Renal cortical epithelial cell (primary cell): ENCODE measurements around the gene KCNJ6. TPM values are rescaled to one million over a fixed set of nuclear protein-coding genes. Genes with fewer than 3 reads are reported as not detected.
"Not testable (repeated sequence)": the region's sequence is repeated elsewhere in the genome, so short reads cannot be mapped to it uniquely, and the experiment has no call there.

ENCODE experiments used
- DNase-seq: peaks from one replicate; pipeline ENCODE4 v3.0.0-alpha.2; 2011; ENCODE audit warnings: low read depth
- total RNA-seq: library from RNA; depleted of rRNA; stranded (reverse); fragments of >200 nt; gene quantifications from 2 replicates; pipeline ENCODE4 v1.2.3, GENCODE V29; 2014

Gene KCNJ6
- total RNA-seq, 1 donor from 2014 or later: 0.05 TPM

- DNase-seq: no peak
These were observed 145.1 kb downstream of the KCNJ6 start for GRCh38 chr21:37771181-37771580.

DNA sequence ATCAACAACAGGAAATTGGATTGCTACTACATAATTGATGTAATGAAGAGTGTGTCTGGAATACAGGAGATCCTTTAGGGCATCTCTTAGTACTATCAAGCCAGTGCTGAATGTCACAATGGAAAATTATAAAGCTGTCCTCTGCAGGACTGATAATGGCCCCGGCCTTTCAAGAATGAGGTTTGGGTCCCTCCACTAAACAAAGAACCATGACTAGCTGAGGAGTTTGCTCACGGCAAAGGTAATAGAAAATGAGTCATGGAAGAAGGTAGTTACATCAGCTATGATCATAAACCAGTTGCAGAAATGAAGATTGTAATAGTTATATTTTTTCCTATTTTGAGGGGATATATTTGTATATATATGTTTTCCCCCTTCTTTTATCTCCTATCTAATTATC lies 145.8 kb downstream of the KCNJ6 start:
- DNase-seq: no peak

- no peak for DNase-seq
These were observed 146.6 kb downstream of the KCNJ6 start for GRCh38 chr21:37769656-37770055.

DNA sequence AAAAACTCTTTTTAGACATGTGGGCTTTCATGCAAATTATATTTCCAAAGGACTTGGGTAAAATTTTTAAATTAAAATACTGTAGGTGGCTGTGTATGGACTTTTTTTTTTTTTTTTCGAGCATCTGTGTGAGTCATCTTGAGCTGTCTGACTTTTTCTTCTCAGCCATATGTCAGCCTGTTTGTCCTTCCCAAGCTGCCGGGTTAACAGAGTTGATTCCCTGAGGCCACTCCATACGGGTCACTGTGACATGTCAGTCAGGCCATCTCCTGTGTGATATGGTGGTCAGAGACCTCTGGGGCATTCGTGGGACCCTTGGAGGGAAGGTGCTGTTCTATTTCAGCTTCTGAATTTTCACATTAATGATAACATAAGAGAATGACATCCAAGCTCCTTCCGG lies 148.3 kb downstream of the KCNJ6 start:
- no peak for DNase-seq

GRCh38 chr21:37766129-37766528 lies 150.1 kb downstream of the KCNJ6 start:
- DNase-seq: no peak

DNA sequence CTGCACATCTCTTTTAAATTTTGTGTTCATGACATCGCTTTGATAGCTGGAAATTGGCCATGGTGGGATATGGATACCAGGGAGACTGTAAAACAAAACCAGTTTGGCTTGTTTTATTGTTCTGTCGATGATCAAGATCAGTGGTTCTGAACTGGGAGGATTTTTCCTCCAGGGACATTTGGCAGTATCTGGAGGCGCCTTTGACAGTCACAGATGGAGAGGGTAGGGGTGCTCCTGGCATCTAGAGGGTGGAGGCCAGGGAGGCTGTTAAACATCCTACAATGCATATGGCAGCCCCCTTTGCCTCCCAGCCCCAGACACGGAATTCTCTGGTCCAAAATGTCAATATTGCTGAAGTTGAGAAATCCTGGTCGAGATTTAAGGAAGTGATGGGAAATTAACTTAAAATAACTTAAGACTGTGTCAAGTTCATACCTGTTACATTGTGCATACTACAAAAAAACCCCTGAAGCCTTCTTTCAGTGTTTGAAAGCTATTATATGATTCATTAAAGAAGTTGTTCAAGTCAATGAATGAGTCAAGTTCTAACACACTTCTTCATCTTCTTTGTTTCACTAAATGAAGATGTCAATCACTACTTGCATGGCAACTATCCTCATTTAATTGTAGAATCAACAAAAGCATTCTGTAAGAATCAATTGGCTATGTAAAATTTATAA lies 150.9 kb downstream of the KCNJ6 start:
- no peak for DNase-seq

DNA sequence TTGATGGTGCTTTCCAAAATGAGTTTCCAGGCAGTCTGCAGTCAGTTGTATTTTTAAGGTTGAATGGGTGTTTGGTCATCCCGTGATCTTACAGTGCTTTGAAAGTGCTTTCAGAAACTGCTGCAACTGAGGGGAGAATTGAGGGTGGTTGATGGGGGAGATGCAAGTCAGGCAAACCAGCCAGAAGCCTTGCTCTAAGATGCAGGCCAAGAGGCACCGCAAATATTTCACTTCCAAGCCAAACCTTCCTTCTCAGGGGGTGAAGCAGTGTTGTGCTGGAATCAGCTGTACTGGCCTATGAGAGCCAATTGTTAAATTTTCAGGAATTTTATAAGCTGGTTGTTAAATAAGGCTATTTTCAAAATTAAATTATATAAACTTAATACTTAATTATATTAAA lies 151.6 kb downstream of the KCNJ6 start:
- DNase-seq: no peak

GRCh38 chr21:37763298-37763697 lies 153.0 kb downstream of the KCNJ6 start:
- no peak for DNase-seq

GRCh38 chr21:37762606-37763005 lies 153.7 kb downstream of the KCNJ6 start:
- no peak for DNase-seq

GRCh38 chr21:37761406-37761805 lies 154.9 kb downstream of the KCNJ6 start:
- DNase-seq: not testable (repeated sequence)

- DNase-seq: no peak
These were observed 156.5 kb downstream of the KCNJ6 start for GRCh38 chr21:37759777-37760176.

DNA sequence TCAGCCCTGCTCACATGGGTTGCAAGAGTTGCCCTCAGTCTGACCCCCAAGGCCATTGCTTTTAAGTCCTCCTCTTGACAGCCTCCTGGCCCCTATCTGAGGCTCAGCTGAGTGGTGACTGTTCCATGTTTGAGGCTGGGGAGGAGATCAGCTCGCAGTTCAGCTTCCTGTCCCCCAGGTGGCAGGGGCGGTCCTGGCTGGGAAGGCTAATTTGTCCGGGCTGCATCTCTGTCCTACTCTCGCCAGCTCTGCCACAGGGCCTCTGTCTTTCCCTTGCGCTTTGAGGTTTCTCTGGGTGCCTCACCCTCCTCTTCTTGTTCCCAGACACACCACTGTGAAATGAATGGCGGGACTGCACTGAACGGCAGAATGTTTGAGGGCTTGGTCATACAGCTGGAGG lies 157.3 kb downstream of the KCNJ6 start:
- DNase-seq: peak; percentile 19

DNA sequence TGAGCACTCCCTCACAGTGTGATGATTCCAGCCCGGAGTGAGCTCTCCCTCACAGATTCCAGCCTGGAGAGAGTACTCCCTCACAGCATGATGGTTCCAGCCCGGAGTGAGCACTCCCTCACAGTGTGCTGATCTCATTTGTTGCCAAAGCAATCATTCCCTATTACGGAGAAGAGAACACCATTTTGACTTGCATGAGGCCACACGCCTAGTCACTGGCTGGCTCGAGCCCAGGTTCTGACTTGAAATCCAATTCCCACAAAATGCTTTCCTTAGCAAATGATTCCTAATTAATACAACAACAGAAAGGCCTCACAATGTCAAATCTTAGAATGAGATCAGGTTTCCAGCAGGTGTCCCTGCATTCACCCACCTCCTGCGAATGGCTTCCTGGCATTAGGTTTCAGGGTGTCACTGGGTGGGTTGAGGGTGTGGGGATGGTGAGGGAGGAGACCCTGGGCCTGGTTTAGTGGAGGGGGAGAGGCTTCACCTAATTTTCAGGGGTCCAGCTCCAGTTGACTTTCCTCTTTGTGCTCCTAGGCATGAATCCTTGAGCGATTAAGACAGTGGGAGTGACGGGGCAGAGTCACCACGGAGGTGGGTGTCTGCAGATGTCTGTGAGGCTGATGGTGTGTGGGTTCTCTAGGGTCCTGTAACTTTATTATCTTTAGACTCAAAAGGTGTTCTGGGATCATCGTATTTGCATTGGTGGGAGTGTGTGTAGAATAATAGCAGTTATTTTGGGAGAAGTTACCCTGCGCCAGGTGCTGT lies 158.5 kb downstream of the KCNJ6 start:
- DNase-seq: no peak

GRCh38 chr21:37753122-37753599 lies 163.1 kb downstream of the KCNJ6 start:
- no peak for DNase-seq

- peak; percentile 11 for DNase-seq
These were observed 164.8 kb downstream of the KCNJ6 start for GRCh38 chr21:37751268-37751975.

DNA sequence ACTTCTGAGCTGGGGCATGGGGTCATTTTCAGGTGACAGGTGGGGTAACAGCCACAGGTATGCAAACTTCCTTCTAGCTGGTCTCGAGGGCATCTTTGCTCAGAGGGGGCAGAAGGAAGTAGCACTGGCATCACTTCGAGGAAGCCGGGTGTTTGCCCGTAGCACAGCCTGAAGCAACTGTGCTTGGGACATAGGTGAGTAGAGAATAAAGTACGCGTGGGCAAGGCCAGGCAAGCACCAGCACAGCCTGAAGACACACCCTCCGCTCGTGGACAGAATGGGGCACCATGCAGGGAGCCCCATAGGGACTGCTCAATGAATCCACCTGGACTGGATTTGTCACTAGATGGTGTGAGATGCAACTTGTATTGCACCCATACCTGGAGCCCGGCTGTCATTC lies 167.1 kb downstream of the KCNJ6 start:
- DNase-seq: no peak

DNA sequence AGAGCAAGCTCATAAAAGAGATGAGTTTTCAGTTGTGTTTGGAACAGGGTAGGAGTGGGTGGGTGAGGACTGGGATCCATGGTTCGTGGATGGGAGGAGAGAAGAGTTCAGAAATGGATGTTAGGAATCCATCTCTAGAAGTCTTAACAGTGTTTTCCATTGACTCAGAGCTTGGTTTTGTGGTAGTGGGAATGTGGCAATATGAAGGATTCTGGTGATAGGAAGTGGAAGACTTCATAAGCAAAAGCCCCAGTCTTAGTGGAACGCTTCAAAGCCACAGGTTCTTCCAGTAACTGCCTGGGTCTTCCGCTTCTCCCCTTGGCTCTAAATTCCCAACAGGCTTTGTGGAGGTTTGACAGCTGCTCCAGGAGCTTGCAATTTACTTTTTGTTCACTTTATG lies 167.9 kb downstream of the KCNJ6 start:
- DNase-seq: no peak

DNA sequence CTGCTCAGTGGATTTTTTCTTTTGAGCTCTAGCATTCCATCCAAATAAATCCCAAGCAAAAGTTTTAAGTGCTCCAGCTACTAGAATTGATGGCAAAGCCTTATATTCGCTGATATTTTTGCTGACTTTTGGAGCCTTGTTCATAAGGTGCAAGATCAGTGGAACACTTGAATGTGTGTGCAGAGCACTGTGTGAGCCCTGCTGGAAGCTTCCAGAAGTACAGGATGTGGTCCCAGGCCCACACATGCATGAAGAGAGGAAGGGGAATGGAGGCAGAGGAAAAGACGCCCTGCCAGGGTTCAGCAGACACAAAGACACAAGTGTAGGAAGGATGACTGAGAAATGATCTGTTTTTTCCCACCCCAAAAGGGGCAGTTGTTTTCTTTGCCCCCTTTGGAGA lies 169.4 kb downstream of the KCNJ6 start:
- DNase-seq: no peak

- no peak for DNase-seq
These were observed 171.7 kb downstream of the KCNJ6 start for GRCh38 chr21:37744551-37744950.

GRCh38 chr21:37742532-37742931 lies 173.7 kb downstream of the KCNJ6 start:
- no peak for DNase-seq

DNA sequence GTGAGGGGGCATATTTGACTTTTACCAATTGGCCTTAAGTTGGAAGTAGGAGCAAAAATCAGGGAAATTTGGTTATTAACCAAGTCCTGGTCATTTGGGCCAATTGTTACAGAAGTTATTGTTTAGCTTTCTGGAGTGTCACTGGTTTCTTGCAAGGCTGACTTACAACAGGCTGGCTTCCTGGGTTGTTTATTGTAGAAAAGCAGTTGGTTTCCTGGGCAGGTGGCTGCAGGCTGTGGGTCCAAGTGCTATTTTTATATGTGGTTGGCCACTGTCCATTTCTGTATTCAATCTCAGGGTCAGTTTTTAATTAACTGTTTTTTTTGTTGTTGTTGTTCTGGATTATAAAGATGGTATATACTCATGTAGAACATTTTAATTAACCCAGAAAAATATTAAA lies 174.1 kb downstream of the KCNJ6 start:
- DNase-seq: no peak

- no peak for DNase-seq
These were observed 178.3 kb downstream of the KCNJ6 start for GRCh38 chr21:37737996-37738395.

DNA sequence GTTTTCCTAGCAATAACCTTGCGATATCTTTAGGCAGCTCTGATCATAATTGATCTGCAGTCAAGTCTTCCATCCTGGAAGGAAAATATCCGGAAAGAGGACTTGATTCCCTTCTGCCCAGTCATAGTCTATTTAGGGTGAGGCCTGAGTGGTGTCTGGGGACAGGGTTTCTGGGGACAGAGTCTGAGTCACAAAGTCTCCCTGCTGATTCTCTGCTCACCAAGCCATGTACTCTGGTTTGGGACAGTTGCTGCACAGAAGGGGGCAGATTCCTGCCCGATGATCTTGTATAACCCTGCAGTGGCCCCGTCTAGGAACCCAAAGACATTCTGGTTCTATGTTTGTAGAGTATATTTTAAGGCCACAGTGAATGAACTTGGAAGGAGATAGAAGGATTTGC lies 178.8 kb downstream of the KCNJ6 start:
- DNase-seq: no peak
